Measurements from ENCODE around the gene COX7A2.

DNA sequence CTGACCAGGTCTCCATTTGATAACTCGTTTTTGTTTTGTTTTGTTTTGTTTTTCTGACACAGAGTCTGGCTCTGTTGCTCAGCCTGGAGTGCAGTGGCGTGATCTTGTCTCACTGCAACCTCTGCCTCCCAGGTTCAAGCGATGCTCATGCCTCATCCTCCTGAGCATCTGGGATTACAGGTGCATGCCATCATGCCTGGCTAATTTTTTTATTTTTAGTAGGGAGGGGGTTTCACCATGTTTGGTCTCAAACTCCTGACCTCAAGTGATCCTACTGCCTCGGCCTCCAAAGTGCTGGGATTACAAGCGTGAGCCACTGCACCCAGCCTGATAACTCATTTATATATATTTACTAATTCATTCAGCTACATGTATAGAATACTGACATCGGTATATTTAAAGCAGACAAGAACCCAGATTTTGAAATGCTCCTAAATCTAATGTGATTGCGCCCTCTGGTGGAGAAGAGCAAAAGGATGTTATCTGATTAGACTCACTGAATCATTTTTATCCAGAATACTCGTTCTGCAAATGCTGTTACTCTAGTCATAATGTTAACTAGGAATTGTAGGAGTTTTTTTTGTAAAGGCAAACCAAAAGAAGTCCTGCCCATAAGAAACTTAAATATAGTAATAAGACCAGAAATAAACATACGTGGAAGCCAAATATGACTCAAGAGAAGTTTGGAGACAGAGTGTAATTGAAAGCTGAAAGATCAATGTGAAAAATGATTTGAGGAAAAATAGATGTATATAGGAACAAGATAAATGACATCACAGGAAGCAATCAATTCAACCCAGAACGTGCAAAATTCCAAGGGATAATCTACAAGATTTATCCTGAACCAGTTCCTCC is 32.5 kb downstream of the COX7A2 start:
- TF ChIP-seq, protein P1, sequence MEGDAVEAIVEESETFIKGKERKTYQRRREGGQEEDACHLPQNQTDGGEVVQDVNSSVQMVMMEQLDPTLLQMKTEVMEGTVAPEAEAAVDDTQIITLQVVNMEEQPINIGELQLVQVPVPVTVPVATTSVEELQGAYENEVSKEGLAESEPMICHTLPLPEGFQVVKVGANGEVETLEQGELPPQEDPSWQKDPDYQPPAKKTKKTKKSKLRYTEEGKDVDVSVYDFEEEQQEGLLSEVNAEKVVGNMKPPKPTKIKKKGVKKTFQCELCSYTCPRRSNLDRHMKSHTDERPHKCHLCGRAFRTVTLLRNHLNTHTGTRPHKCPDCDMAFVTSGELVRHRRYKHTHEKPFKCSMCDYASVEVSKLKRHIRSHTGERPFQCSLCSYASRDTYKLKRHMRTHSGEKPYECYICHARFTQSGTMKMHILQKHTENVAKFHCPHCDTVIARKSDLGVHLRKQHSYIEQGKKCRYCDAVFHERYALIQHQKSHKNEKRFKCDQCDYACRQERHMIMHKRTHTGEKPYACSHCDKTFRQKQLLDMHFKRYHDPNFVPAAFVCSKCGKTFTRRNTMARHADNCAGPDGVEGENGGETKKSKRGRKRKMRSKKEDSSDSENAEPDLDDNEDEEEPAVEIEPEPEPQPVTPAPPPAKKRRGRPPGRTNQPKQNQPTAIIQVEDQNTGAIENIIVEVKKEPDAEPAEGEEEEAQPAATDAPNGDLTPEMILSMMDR (IDR thresholded peaks at IDR 0.05) = peak; percentile 74 to 79 (median 74)
- no peak for TF ChIP-seq EP300 (IDR thresholded peaks at IDR 0.05)
- no peak for TF ChIP-seq POLR2A (IDR thresholded peaks at IDR 0.05)
